Calu3 (cell line): ENCODE measurements around the gene CHST3. TPM values are rescaled to one million over a fixed set of nuclear protein-coding genes. Genes with fewer than 3 reads are reported as not detected.

Source experiments
- BruUV-seq: library from RNA; stranded (reverse); fragments of 400-500 nt; replicated peaks from 2 replicates; lab custom pipeline; 2021; lab: Mats Ljungman, UMichigan
- CTCF ChIA-PET: fragments of 300-600 bp; sonication (Branson Sonifier 250); formaldehyde crosslinking; loops from one replicate; lab custom pipeline; 2022; ENCODE audit warnings: antibody characterized with exemption; lab: Charles Lee
- DNase-seq: peaks from one replicate; pipeline ENCODE4 v3.0.0; 2022
- H3K27ac Mint-ChIP-seq: one replicate; pipeline ENCODE4 v1.8.0; 2022; ENCODE audit warnings: mixed read lengths; ENCODE audit not compliant: unreplicated experiment
- H3K27me3 Mint-ChIP-seq: one replicate; pipeline ENCODE4 v1.8.0; 2022; ENCODE audit warnings: mixed read lengths; ENCODE audit not compliant: unreplicated experiment
- H3K36me3 Mint-ChIP-seq: one replicate; pipeline ENCODE4 v1.8.0; 2022; ENCODE audit warnings: mild to moderate bottlenecking, moderate library complexity, mixed read lengths; ENCODE audit not compliant: insufficient read depth, unreplicated experiment
- H3K4me1 Mint-ChIP-seq: one replicate; pipeline ENCODE4 v1.8.0; 2022; ENCODE audit warnings: mild to moderate bottlenecking, low read depth, mixed read lengths; ENCODE audit not compliant: unreplicated experiment
- H3K4me3 Mint-ChIP-seq: one replicate; pipeline ENCODE4 v1.8.0; 2022; ENCODE audit warnings: mild to moderate bottlenecking, low read depth, moderate library complexity, mixed read lengths; ENCODE audit not compliant: unreplicated experiment
- H3K9me3 Mint-ChIP-seq: one replicate; pipeline ENCODE4 v1.8.0; 2022; ENCODE audit warnings: low read depth, mixed read lengths; ENCODE audit not compliant: unreplicated experiment
- CTCF ChIP-seq: fragments of 200-600 bp; IDR thresholded peaks from one replicate; pipeline ENCODE4 v1.8.0; 2022; ENCODE audit warnings: antibody characterized with exemption; ENCODE audit not compliant: unreplicated experiment
- intact Hi-C: fragments of 100-400 bp; cut with micrococcal nuclease; formaldehyde crosslinking; loops from one replicate; pipeline ENCODE4 v1.10.0; 2022; ENCODE audit not compliant: unreplicated experiment
- total RNA-seq: library from RNA; stranded (reverse); gene quantifications from 2 replicates; pipeline ENCODE4 v1.2.3, GENCODE V29; 2022

CHST3 gene
- total RNA-seq, 1 experiment from 2014 or later, result 32.4 TPM

GRCh38 chr10:71981015-71981875 is 17.1 kb downstream of the CHST3 start:
- Mint-ChIP-seq H3K27me3 (no peaks in the 10 kb centered on the region), H3K4me1 (peaks cover 20% of the 10 kb centered on the region), H3K36me3 (peaks cover 9% of the 10 kb centered on the region), H3K9me3 (no peaks in the 10 kb centered on the region), H3K4me3 (no peak overlapping the region), H3K27ac (no peak overlapping the region)
- intact Hi-C loops, result no loop called here
- CTCF ChIA-PET, result no interaction called here
- no TSS peak for BruUV-seq
- no peak for TF ChIP-seq CTCF
- DNase-seq, result no peak

GRCh38 chr10:71981876-71982230 is 17.7 kb downstream of the CHST3 start:
- Mint-ChIP-seq H3K4me3 (no peak overlapping the region), H3K4me1 (peaks cover 16% of the 10 kb centered on the region), H3K36me3 (peaks cover 9% of the 10 kb centered on the region), H3K27me3 (no peaks in the 10 kb centered on the region), H3K9me3 (no peaks in the 10 kb centered on the region), H3K27ac (no peak overlapping the region)
- DNase-seq, result no peak
- intact Hi-C loops, result no loop called here
- BruUV-seq, result no TSS peak
- TF ChIP-seq CTCF, result no peak
- CTCF ChIA-PET, result no interaction called here

- H3K27me3 Mint-ChIP-seq, result no peaks in the 10 kb centered on the region
- H3K27ac Mint-ChIP-seq, result no peak overlapping the region
- peaks cover 9% of the 10 kb centered on the region for H3K36me3 Mint-ChIP-seq
- DNase-seq, result no peak
- H3K9me3 Mint-ChIP-seq, result no peaks in the 10 kb centered on the region
- peaks cover 10% of the 10 kb centered on the region for H3K4me1 Mint-ChIP-seq
- BruUV-seq, result no TSS peak
- TF ChIP-seq CTCF, result no peak
- intact Hi-C loops, result no loop called here
- H3K4me3 Mint-ChIP-seq, result no peak overlapping the region
- CTCF ChIA-PET, result interaction anchor here (0.6 to 1.1 kb wide), 3 partner anchors 8 to 1612 kb away, joined by 3 read pairs; no protein-coding TSS in a partner anchor
These were observed 18.3 kb downstream of the CHST3 start for GRCh38 chr10:71982269-71983178.

GRCh38 chr10:71984126-71984808 is 20.1 kb downstream of the CHST3 start:
- H3K27me3 Mint-ChIP-seq, result no peaks in the 10 kb centered on the region
- peaks cover 4% of the 10 kb centered on the region for H3K36me3 Mint-ChIP-seq
- intact Hi-C loops, result no loop called here
- CTCF ChIA-PET, result interaction anchor here (0.5 to 1.6 kb wide), 3 partner anchors 11 to 19 kb away, joined by 3 to 5 read pairs (median 4); no protein-coding TSS in a partner anchor
- TF ChIP-seq CTCF, result no peak
- H3K4me3 Mint-ChIP-seq, result no peak overlapping the region
- BruUV-seq, result no TSS peak
- peaks cover 2% of the 10 kb centered on the region for H3K9me3 Mint-ChIP-seq
- H3K4me1 Mint-ChIP-seq, result peaks cover 10% of the 10 kb centered on the region
- no peak for DNase-seq
- H3K27ac Mint-ChIP-seq, result no peak overlapping the region
